ENCODE data around the gene CSRP3.

The CSRP3 gene

GRCh38 chr11:19187833-19188258, 13.9 kb downstream of the CSRP3 start:
- no peak for DNase-seq

GRCh38 chr11:19187114-19187832, 14.5 kb downstream of the CSRP3 start:
- no peak for TF ChIP-seq POLR2A (IDR thresholded peaks at IDR 0.05; ENCODE audit: low read length)
- no peak for TF ChIP-seq GATA1 (IDR thresholded peaks at IDR 0.05; ENCODE audit: low read depth, low read length)
- DNase-seq = no peak

More at GRCh38 chr11:19187833-19188258, 13.9 kb downstream of the CSRP3 start:
- TF ChIP-seq GATA1 (IDR thresholded peaks at IDR 0.05; ENCODE audit: low read depth, low read length) (no peak), POLR2A (IDR thresholded peaks at IDR 0.05; ENCODE audit: low read length) (no peak)

GRCh38 chr11:19185516-19186052, 16.2 kb downstream of the CSRP3 start:
- TF ChIP-seq POLR2A (IDR thresholded peaks at IDR 0.05; ENCODE audit: low read length) = no peak
- no peak for TF ChIP-seq GATA1 (IDR thresholded peaks at IDR 0.05; ENCODE audit: low read depth, low read length)

GRCh38 chr11:19185036-19185435, 16.7 kb downstream of the CSRP3 start:
- DNase-seq = no peak
- TF ChIP-seq GATA1 (IDR thresholded peaks at IDR 0.05; ENCODE audit: low read depth, low read length) (no peak), POLR2A (IDR thresholded peaks at IDR 0.05; ENCODE audit: low read length) (no peak)

More at GRCh38 chr11:19185516-19186052, 16.2 kb downstream of the CSRP3 start:
- DNase-seq = no peak

- no peak for TF ChIP-seq POLR2A (IDR thresholded peaks at IDR 0.05; ENCODE audit: low read length)
- no peak for TF ChIP-seq GATA1 (IDR thresholded peaks at IDR 0.05; ENCODE audit: low read depth, low read length)
- DNase-seq = peak in 1 of 2 experiments; percentile 29
Measured at GRCh38 chr11:19183646-19184045, 18.1 kb downstream of the CSRP3 start.

- TF ChIP-seq POLR2A (IDR thresholded peaks at IDR 0.05; ENCODE audit: low read length) = no peak
- no peak for TF ChIP-seq GATA1 (IDR thresholded peaks at IDR 0.05; ENCODE audit: low read depth, low read length)
- no peak for DNase-seq
Measured at GRCh38 chr11:19181531-19182261, 20.1 kb downstream of the CSRP3 start.

- TF ChIP-seq POLR2A (IDR thresholded peaks at IDR 0.05; ENCODE audit: low read length) = no peak
- no peak for TF ChIP-seq GATA1 (IDR thresholded peaks at IDR 0.05; ENCODE audit: low read depth, low read length)
- DNase-seq = peak in 1 of 2 experiments; percentile 44
Measured at GRCh38 chr11:19176629-19177186, 25.1 kb downstream of the CSRP3 start.

GRCh38 chr11:19173964-19174638, 27.7 kb downstream of the CSRP3 start:
- DNase-seq = no peak
- TF ChIP-seq POLR2A (IDR thresholded peaks at IDR 0.05; ENCODE audit: low read length) (no peak), GATA1 (IDR thresholded peaks at IDR 0.05; ENCODE audit: low read depth, low read length) (no peak)

GRCh38 chr11:19173004-19173689, 28.6 kb downstream of the CSRP3 start:
- TF ChIP-seq GATA1 (IDR thresholded peaks at IDR 0.05; ENCODE audit: low read depth, low read length) (no peak), POLR2A (IDR thresholded peaks at IDR 0.05; ENCODE audit: low read length) (no peak)
- DNase-seq = no peak

- DNase-seq = no peak
- TF ChIP-seq GATA1 (IDR thresholded peaks at IDR 0.05; ENCODE audit: low read depth, low read length) (no peak), POLR2A (IDR thresholded peaks at IDR 0.05; ENCODE audit: low read length) (no peak)
Measured at GRCh38 chr11:19168090-19168489, 33.7 kb downstream of the CSRP3 start.

- DNase-seq = no peak
- TF ChIP-seq POLR2A (IDR thresholded peaks at IDR 0.05; ENCODE audit: low read length) = no peak
- TF ChIP-seq GATA1 (IDR thresholded peaks at IDR 0.05; ENCODE audit: low read depth, low read length) = no peak
Measured at GRCh38 chr11:19164881-19165280, 36.9 kb downstream of the CSRP3 start.

GRCh38 chr11:19164230-19164855, 37.4 kb downstream of the CSRP3 start:
- no peak for DNase-seq
- TF ChIP-seq POLR2A (IDR thresholded peaks at IDR 0.05; ENCODE audit: low read length) (no peak), GATA1 (IDR thresholded peaks at IDR 0.05; ENCODE audit: low read depth, low read length) (no peak)

GRCh38 chr11:19163617-19164016, 38.2 kb downstream of the CSRP3 start:
- TF ChIP-seq GATA1 (IDR thresholded peaks at IDR 0.05; ENCODE audit: low read depth, low read length) (no peak), POLR2A (IDR thresholded peaks at IDR 0.05; ENCODE audit: low read length) (no peak)
- DNase-seq = peak in 1 of 2 experiments; percentile 7
